ENCODE results near the gene PSMG2.
"Not testable (repeated sequence)": the region's sequence is repeated elsewhere in the genome, so short reads cannot be mapped to it uniquely, and the experiment has no call there.

Gene PSMG2

GRCh38 chr18:12756619-12757239 lies 53.9 kb downstream of the PSMG2 start:
- DNase-seq (ENCODE audit: low read depth in 1 of 2, low spot score in 1 of 2) = peak in 1 of 2 experiments; percentile 65
- H3K27me3 ChIP-seq (ENCODE audit: insufficient read depth, poor library complexity, severe bottlenecking); H3K4me3 ChIP-seq (replicated peaks; ENCODE audit: insufficient read depth, low read length); H3K27ac ChIP-seq (replicated peaks): not testable (repeated sequence)
- TF ChIP-seq SPI1 (IDR thresholded peaks at IDR 0.05; ENCODE audit: borderline replicate concordance, low read depth) = peak; percentile 80; the same call in 1 of the 2 replicates

DNA sequence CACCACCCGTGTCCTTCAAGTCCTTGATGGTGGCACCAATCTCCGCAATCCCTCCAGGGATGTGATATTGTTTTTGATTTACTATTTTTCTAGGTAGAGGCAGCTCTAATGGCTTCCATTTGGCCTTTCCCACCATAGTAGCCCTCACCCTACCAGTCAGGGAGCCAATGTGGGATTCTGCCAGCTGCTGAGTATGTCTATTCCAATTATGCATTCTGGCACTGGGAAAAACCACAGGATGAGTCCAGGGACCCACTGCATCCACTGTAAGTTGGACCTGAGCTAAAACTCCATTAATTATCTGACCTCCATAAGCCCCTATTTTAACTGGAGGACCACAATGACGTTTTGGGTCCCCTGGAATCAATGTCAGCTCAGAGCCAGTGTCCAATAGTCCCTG lies 55.7 kb downstream of the PSMG2 start:
- not testable (repeated sequence) for H3K27me3 ChIP-seq (ENCODE audit: insufficient read depth, poor library complexity, severe bottlenecking); DNase-seq (ENCODE audit: low read depth in 1 of 2, low spot score in 1 of 2); H3K27ac ChIP-seq (replicated peaks)

GRCh38 chr18:12765126-12765525 lies 62.3 kb downstream of the PSMG2 start:
- Histone ChIP-seq H3K27ac (replicated peaks) (no peak overlapping the region), H3K27me3 (ENCODE audit: insufficient read depth, poor library complexity, severe bottlenecking) (peaks cover under 1% of the 10 kb centered on the region), H3K4me3 (replicated peaks; ENCODE audit: insufficient read depth, low read length) (no peak overlapping the region)
- TF ChIP-seq POLR2AphosphoS5 (IDR thresholded peaks at IDR 0.05; ENCODE audit: low read depth) = no peak
- DNase-seq (ENCODE audit: low read depth in 1 of 2, low spot score in 1 of 2) = no peak

More for the DNA sequence above, 55.7 kb downstream of the PSMG2 start:
- not testable (repeated sequence) for H3K4me3 ChIP-seq (replicated peaks; ENCODE audit: insufficient read depth, low read length)

DNA sequence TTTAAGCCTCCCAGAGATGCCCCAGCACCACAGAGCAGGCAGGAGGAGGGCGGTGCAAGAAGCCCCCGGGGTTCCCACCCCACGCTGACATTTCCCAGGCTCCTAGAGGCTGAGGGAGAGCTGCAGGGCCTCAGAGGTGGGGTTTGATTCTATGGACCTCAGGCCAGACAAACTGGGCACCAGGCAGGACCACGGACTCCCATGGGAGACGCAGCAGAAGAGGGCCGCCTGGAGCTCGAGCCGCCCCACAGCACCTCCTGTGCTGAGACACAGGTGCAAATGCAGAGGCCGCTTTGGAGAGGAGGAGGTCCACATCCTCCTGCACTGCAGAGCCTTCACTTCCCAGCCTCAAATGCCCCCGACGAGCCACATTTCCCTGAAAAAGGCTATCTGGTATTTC lies 62.7 kb downstream of the PSMG2 start:
- H3K27ac ChIP-seq (replicated peaks) = no peak overlapping the region
- H3K4me3 ChIP-seq (replicated peaks; ENCODE audit: insufficient read depth, low read length) = no peak overlapping the region
- no peak for TF ChIP-seq SPI1 (IDR thresholded peaks at IDR 0.05; ENCODE audit: borderline replicate concordance, low read depth)
- TF ChIP-seq REST (IDR thresholded peaks at IDR 0.05; ENCODE audit: insufficient replicate concordance, low read depth) = no peak
- no peak for TF ChIP-seq POLR2AphosphoS5 (IDR thresholded peaks at IDR 0.05; ENCODE audit: low read depth)
- no peaks in the 10 kb centered on the region for H3K27me3 ChIP-seq (ENCODE audit: insufficient read depth, poor library complexity, severe bottlenecking)
- no peak for DNase-seq (ENCODE audit: low read depth in 1 of 2, low spot score in 1 of 2)

- Histone ChIP-seq H3K4me3 (replicated peaks; ENCODE audit: insufficient read depth, low read length) (no peak overlapping the region), H3K27ac (replicated peaks) (no peak overlapping the region), H3K27me3 (ENCODE audit: insufficient read depth, poor library complexity, severe bottlenecking) (no peaks in the 10 kb centered on the region)
- TF ChIP-seq SPI1 (IDR thresholded peaks at IDR 0.05; ENCODE audit: borderline replicate concordance, low read depth) (no peak), REST (IDR thresholded peaks at IDR 0.05; ENCODE audit: insufficient replicate concordance, low read depth) (no peak), GABPA (IDR thresholded peaks at IDR 0.05; ENCODE audit: low read depth) (no peak), CTCF (IDR thresholded peaks at IDR 0.05; ENCODE audit: insufficient read depth, low read length) (no peak), POLR2AphosphoS5 (IDR thresholded peaks at IDR 0.05; ENCODE audit: low read depth) (no peak)
- DNase-seq (ENCODE audit: low read depth in 1 of 2, low spot score in 1 of 2) = no peak
Observed at GRCh38 chr18:12766986-12767433, 64.2 kb downstream of the PSMG2 start.

DNA sequence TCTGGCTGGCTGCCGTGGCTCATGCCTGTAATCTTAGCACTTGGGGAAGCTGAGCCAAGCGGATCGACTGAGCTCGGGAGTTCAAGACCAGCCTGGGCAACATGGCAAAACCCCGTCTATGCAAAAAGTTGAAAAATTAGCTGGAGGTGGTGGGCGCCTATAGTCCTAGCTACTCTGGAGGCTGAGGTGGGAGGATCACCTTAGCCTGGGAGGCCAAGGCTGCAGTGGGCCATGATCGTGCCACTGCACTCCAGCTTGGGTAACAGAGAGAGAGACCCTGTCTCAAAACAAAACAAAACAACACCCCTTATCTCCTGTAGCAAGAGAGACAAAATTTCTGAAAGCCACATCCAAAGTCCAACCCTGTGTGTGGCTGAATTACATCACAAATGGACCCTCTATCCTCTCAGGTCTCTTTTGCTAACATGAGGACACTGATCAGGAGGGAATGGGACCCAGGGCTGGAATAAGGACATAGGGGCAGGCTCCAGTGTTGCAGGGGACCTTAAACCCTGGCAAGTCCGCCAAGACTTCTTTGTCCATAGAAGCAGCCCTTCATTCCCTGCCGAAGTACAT lies 64.8 kb downstream of the PSMG2 start:
- DNase-seq (ENCODE audit: low read depth in 1 of 2, low spot score in 1 of 2) = no peak
- Histone ChIP-seq H3K4me3 (replicated peaks; ENCODE audit: insufficient read depth, low read length) (no peak overlapping the region), H3K27me3 (ENCODE audit: insufficient read depth, poor library complexity, severe bottlenecking) (no peaks in the 10 kb centered on the region), H3K27ac (replicated peaks) (no peak overlapping the region)
- TF ChIP-seq POLR2AphosphoS5 (IDR thresholded peaks at IDR 0.05; ENCODE audit: low read depth) = no peak
- TF ChIP-seq REST (IDR thresholded peaks at IDR 0.05; ENCODE audit: insufficient replicate concordance, low read depth) = no peak
- no peak for TF ChIP-seq SPI1 (IDR thresholded peaks at IDR 0.05; ENCODE audit: borderline replicate concordance, low read depth)
- no peak for TF ChIP-seq GABPA (IDR thresholded peaks at IDR 0.05; ENCODE audit: low read depth)
